Heart left ventricle (tissue), 13 donors: ENCODE measurements around the gene ATP6V1G2.

Experiments
- POLR2A ChIP-seq, 2 donors: fragments of 450-650 bp; IDR thresholded peaks; one replicate each; pipeline ENCODE4 v1.6.1; 2017; ENCODE audit warnings: antibody characterized with exemption in 2 of 2, mild to moderate bottlenecking in 2 of 2, moderate library complexity in 2 of 2
- TF ChIP-seq, protein P1 (sequence below), 12 donors: fragments of 200-600 bp; sonication (generic) in 4 of 12; IDR thresholded peaks; one replicate each; pipeline versions ENCODE4 v1.5.0 to v1.8.0; 2018 to 2022; ENCODE audit warnings: antibody characterized with exemption in 12 of 12, mild to moderate bottlenecking in 5 of 12
- donor health status: ischemic (EF 13 %, LVEDD 7.1; RV severe dilation, severe dysfunction).
- donor health status: DM: no; HTN: yes; CAD: no.
- donor health status: DM: no; HTN: no; CAD: no.
- donor health status: ischemic (EF 25% LVEDD 6.9; RV normal size, moderate dysfunction).
- donor health status: ischemic (EF 25% LVEDD 5.7; RV mildly dilated, moderate dysfunction).
- donor health status: ischemic (EF 35%, LVEDD 5.7; RV mildly dilated, moderate dysfunction).
- donor health status: nonischemic (EF 11% LVEDD 7.7; RV severe dilation, severe dysfunction).
- donor health status: DM: yes; HTN: yes; CAD: no.
- donor health status: PGD.
- donor health status: ischemic (EF 29% LVEDD 5.4; RV normal size, mild dysfunction).
- donor health status: nonischemic (EF 23%, LVEDD 6.1; RV moderate dilation, normal function).

DNA sequence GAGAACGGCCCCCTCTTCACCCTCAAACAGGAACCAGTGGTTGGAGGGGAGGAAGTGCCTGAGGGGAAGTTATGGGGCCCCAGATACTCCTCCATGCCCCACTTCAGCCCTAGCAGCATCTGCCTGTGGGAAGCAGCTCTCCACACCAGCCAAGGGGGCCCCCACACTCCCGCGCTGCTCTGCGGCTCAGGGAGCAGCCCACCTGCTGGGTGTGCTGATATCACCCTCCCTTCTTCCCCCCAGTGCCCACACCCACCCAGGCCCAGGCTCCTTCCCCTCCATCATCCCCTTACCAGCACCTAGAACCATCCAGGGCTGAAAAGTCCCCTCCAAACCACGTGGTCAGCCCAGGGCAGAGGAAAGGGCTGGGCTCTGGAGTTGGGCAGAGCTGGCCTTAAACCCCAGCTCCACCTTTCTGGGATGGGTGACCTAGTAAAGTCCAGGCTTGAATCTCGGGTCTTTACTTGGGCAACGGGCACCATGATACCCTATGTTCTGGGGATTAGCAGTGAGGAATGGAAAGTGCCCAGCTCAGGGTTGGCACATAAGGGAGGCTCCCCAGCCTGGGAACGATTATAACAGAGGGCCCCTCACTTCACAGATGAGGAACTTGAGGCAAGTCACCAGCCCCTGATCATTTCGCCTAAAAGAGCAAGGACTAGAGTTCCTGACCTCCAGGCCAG is 40.3 kb upstream of the ATP6V1G2 start:
- no peak for TF ChIP-seq POLR2A (IDR thresholded peaks at IDR 0.05)
- TF ChIP-seq, protein P1, sequence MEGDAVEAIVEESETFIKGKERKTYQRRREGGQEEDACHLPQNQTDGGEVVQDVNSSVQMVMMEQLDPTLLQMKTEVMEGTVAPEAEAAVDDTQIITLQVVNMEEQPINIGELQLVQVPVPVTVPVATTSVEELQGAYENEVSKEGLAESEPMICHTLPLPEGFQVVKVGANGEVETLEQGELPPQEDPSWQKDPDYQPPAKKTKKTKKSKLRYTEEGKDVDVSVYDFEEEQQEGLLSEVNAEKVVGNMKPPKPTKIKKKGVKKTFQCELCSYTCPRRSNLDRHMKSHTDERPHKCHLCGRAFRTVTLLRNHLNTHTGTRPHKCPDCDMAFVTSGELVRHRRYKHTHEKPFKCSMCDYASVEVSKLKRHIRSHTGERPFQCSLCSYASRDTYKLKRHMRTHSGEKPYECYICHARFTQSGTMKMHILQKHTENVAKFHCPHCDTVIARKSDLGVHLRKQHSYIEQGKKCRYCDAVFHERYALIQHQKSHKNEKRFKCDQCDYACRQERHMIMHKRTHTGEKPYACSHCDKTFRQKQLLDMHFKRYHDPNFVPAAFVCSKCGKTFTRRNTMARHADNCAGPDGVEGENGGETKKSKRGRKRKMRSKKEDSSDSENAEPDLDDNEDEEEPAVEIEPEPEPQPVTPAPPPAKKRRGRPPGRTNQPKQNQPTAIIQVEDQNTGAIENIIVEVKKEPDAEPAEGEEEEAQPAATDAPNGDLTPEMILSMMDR (IDR thresholded peaks at IDR 0.05), result no peak
